Mammary epithelial cell (primary cell): ENCODE results near the gene KCNIP4.

ENCODE experiments used
- EZH2 ChIP-seq: IDR thresholded peaks from 2 replicates; pipeline ENCODE4 v1.6.1; 2012; ENCODE audit warnings: low read length, inconsistent platforms, borderline replicate concordance
- TF ChIP-seq, protein P1 (sequence below), 2 donors: IDR thresholded peaks in 1 of 2; conservative IDR thresholded peaks in 1 of 2; 2 replicates each; pipeline ENCODE4 v1.5.1; 2011 to 2012; ENCODE audit warnings: inconsistent platforms in 2 of 2, low read length in 2 of 2, mild to moderate bottlenecking in 2 of 2, control low read depth in 1 of 2, low read depth in 1 of 2; ENCODE audit not compliant: insufficient read depth in 1 of 2; ENCODE audit errors: extremely low read depth in 1 of 2

GRCh38 chr4:20723019-20723418 lies 1225.6 kb downstream of the KCNIP4 start:
- TF ChIP-seq, protein P1, sequence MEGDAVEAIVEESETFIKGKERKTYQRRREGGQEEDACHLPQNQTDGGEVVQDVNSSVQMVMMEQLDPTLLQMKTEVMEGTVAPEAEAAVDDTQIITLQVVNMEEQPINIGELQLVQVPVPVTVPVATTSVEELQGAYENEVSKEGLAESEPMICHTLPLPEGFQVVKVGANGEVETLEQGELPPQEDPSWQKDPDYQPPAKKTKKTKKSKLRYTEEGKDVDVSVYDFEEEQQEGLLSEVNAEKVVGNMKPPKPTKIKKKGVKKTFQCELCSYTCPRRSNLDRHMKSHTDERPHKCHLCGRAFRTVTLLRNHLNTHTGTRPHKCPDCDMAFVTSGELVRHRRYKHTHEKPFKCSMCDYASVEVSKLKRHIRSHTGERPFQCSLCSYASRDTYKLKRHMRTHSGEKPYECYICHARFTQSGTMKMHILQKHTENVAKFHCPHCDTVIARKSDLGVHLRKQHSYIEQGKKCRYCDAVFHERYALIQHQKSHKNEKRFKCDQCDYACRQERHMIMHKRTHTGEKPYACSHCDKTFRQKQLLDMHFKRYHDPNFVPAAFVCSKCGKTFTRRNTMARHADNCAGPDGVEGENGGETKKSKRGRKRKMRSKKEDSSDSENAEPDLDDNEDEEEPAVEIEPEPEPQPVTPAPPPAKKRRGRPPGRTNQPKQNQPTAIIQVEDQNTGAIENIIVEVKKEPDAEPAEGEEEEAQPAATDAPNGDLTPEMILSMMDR (conservative IDR thresholded peaks at IDR 0.05 in 1 of 2, IDR thresholded peaks at IDR 0.05 in 1 of 2; ENCODE audit: extremely low read depth in 1 of 2, insufficient read depth in 1 of 2, low read depth in 1 of 2, low read length in 2 of 2), result no peak
- no peak for TF ChIP-seq EZH2
